HT1080 (cell line): ENCODE results near the gene APEX2. TPM values are rescaled to one million over a fixed set of nuclear protein-coding genes. Genes with fewer than 3 reads are reported as not detected.
"Not testable (repeated sequence)": the region's sequence is repeated elsewhere in the genome, so short reads cannot be mapped to it uniquely, and the experiment has no call there.

Experiments used
- DNase-seq: peaks from one replicate; pipeline ENCODE4 v3.0.0-alpha.2; 2015; ENCODE audit warnings: low read depth
- polyA plus RNA-seq, 2 experiments: library from polyadenylated mRNA; depleted of rRNA; stranded (reverse); fragments of >200 nt; gene quantifications; 2 replicates each; pipeline ENCODE4 v1.2.3, GENCODE V29; 2015
- total RNA-seq: library from RNA; depleted of rRNA; stranded (reverse); fragments of >200 nt; shearing (Covaris generic); gene quantifications from 2 replicates; pipeline ENCODE4 v1.2.3, GENCODE V29; 2014; rRNA removed

The APEX2 gene
- 25.2 and 31.5 TPM in 2 replicates for total RNA-seq
- 28.6 and 30.9 TPM in 2 replicates for polyA plus RNA-seq (2015; cell fraction: cytosol; rRNA removed)
- polyA plus RNA-seq (2015; cell fraction: nucleus; rRNA removed), result 25.3 and 26.0 TPM in 2 replicates

GRCh38 chrX:54999717-55000598 lies at the start of gene APEX2:
Gene APEX2, plus strand, starts transcription at chrX:55000363. Its CDS starts 60 bp downstream, at chrX:55000423.
- DNase-seq, result peak; percentile 92

- no peak for DNase-seq
Observed at GRCh38 chrX:54950730-54951375, 49.3 kb upstream of the APEX2 start.

- DNase-seq, result no peak
Observed at GRCh38 chrX:54961750-54962149, 38.4 kb upstream of the APEX2 start.

GRCh38 chrX:54964766-54965497 lies 35.2 kb upstream of the APEX2 start:
- DNase-seq, result no peak

GRCh38 chrX:54977387-54977786 lies 22.8 kb upstream of the APEX2 start:
- DNase-seq, result no peak

GRCh38 chrX:54978448-54978847 lies 21.7 kb upstream of the APEX2 start:
- peak; percentile 37 for DNase-seq

GRCh38 chrX:54979432-54979831 lies 20.7 kb upstream of the APEX2 start:
- no peak for DNase-seq

GRCh38 chrX:54980334-54980733 lies 19.8 kb upstream of the APEX2 start:
- no peak for DNase-seq

- DNase-seq, result not testable (repeated sequence)
Observed at GRCh38 chrX:54983306-54983705, 16.9 kb upstream of the APEX2 start.

- no peak for DNase-seq
Observed at GRCh38 chrX:54991706-54992105, 8.5 kb upstream of the APEX2 start.

GRCh38 chrX:54992911-54993622 lies 7.1 kb upstream of the APEX2 start:
- no peak for DNase-seq

- no peak for DNase-seq
Observed at GRCh38 chrX:54994099-54994498, 6.1 kb upstream of the APEX2 start, which contains the start of gene PFKFB1. Gene PFKFB1, minus strand, starts transcription at chrX:54994188. Its CDS starts 181 bp downstream, at chrX:54994007.

GRCh38 chrX:54994668-54995351 lies 5.4 kb upstream of the APEX2 start:
- no peak for DNase-seq

GRCh38 chrX:54995621-54996020 lies 4.5 kb upstream of the APEX2 start:
- no peak for DNase-seq

GRCh38 chrX:55004231-55004630 lies 4.1 kb downstream of the APEX2 start:
- DNase-seq, result peak; percentile 1

GRCh38 chrX:55005256-55005655 lies 5.1 kb downstream of the APEX2 start:
- DNase-seq, result no peak

- DNase-seq, result no peak
Observed at GRCh38 chrX:55006827-55007621, 6.9 kb downstream of the APEX2 start.

- DNase-seq, result peak; percentile 5
Observed at GRCh38 chrX:55007656-55008055, 7.5 kb downstream of the APEX2 start.

- peak; percentile 67 for DNase-seq
Observed at GRCh38 chrX:55008571-55009358, 8.6 kb downstream of the APEX2 start.
